Vagina (tissue), 2 donors: ENCODE data around the gene DUSP22.

Experiments
- POLR2A ChIP-seq, 2 donors: fragments of 450-650 bp; IDR thresholded peaks; one replicate each; pipeline ENCODE4 v1.6.1; 2017; ENCODE audit warnings: antibody characterized with exemption in 2 of 2, mild to moderate bottlenecking in 2 of 2, moderate library complexity in 2 of 2
- POLR2AphosphoS5 ChIP-seq, 2 donors: sonication (generic); formaldehyde crosslinking; IDR thresholded peaks; one replicate each; pipeline ENCODE4 v1.9.0; 2017; ENCODE audit warnings: antibody characterized with exemption in 2 of 2, mild to moderate bottlenecking in 2 of 2, low read depth in 1 of 2; ENCODE audit not compliant: insufficient read depth in 1 of 2
- TF ChIP-seq, protein P1 (sequence below), 3 experiments: fragments of 450-650 bp in 2 of 3; fragments of 200-600 bp in 1 of 3; sonication (generic) in 1 of 3; IDR thresholded peaks; one replicate each; pipeline ENCODE4 v1.5.1; 2017 to 2019; ENCODE audit warnings: antibody characterized with exemption in 3 of 3, mild to moderate bottlenecking in 2 of 3, moderate library complexity in 2 of 3

- TF ChIP-seq, protein P1, sequence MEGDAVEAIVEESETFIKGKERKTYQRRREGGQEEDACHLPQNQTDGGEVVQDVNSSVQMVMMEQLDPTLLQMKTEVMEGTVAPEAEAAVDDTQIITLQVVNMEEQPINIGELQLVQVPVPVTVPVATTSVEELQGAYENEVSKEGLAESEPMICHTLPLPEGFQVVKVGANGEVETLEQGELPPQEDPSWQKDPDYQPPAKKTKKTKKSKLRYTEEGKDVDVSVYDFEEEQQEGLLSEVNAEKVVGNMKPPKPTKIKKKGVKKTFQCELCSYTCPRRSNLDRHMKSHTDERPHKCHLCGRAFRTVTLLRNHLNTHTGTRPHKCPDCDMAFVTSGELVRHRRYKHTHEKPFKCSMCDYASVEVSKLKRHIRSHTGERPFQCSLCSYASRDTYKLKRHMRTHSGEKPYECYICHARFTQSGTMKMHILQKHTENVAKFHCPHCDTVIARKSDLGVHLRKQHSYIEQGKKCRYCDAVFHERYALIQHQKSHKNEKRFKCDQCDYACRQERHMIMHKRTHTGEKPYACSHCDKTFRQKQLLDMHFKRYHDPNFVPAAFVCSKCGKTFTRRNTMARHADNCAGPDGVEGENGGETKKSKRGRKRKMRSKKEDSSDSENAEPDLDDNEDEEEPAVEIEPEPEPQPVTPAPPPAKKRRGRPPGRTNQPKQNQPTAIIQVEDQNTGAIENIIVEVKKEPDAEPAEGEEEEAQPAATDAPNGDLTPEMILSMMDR (IDR thresholded peaks at IDR 0.05): no peak
- no peak for TF ChIP-seq POLR2AphosphoS5 (IDR thresholded peaks at IDR 0.05; ENCODE audit: insufficient read depth in 1 of 2, low read depth in 1 of 2)
- no peak for TF ChIP-seq POLR2A (IDR thresholded peaks at IDR 0.05)
Measured at GRCh38 chr6:279341-280029, 12.8 kb upstream of the DUSP22 start.
